Ascending aorta (tissue), 2 donors: ENCODE data around the gene LRRC61. TPM values are rescaled to one million over a fixed set of nuclear protein-coding genes. Genes with fewer than 3 reads are reported as not detected.

Experiments
- DNase-seq, 2 donors: peaks; one replicate each; pipeline ENCODE4 v3.0.0-alpha.2; 2019; ENCODE audit warnings: low spot score in 2 of 2
- H3K27ac ChIP-seq, 2 donors: fragments of 200-600 bp; sonication (generic); one replicate each; pipeline ENCODE4 v1.5.1; 2016 to 2017; ENCODE audit warnings: mild to moderate bottlenecking in 1 of 2
- H3K27me3 ChIP-seq: fragments of 200-600 bp; sonication (generic); one replicate; pipeline ENCODE4 v1.5.1; 2017
- H3K36me3 ChIP-seq, 2 donors: fragments of 200-600 bp; sonication (generic); one replicate each; pipeline ENCODE4 v1.5.1; 2016
- H3K4me1 ChIP-seq, 2 donors: fragments of 200-600 bp; sonication (generic); one replicate each; pipeline ENCODE4 v1.5.1; 2016 to 2017; ENCODE audit warnings: mild to moderate bottlenecking in 1 of 2
- H3K4me3 ChIP-seq, 2 donors: fragments of 200-600 bp; sonication (generic); one replicate each; pipeline ENCODE4 v1.5.1; 2016 to 2017; ENCODE audit warnings: mild to moderate bottlenecking in 1 of 2
- H3K9me3 ChIP-seq, 2 donors: fragments of 200-600 bp; sonication (generic); one replicate each; pipeline ENCODE4 v1.5.1; 2016
- intact Hi-C: fragments of 100-400 bp; cut with DNase I; formaldehyde crosslinking; loops from one replicate; pipeline ENCODE4 v1.15.1; 2023
- total RNA-seq: library from RNA; depleted of rRNA; stranded (reverse); fragments of >200 nt; gene quantifications from one replicate; pipeline ENCODE4 v1.1.0, GENCODE V29; 2016
- TF ChIP-seq, protein P1 (sequence below), 3 experiments: fragments of 200-600 bp in 2 of 3; fragments of 450-650 bp in 1 of 3; sonication (generic) in 2 of 3; IDR thresholded peaks; one replicate each; pipeline ENCODE4 v1.5.1; 2016 to 2019; ENCODE audit warnings: antibody characterized with exemption in 3 of 3, mild to moderate bottlenecking in 1 of 3, moderate library complexity in 1 of 3

LRRC61 gene
- total RNA-seq, 1 donor from 2014 or later: 14.7 TPM

DNA sequence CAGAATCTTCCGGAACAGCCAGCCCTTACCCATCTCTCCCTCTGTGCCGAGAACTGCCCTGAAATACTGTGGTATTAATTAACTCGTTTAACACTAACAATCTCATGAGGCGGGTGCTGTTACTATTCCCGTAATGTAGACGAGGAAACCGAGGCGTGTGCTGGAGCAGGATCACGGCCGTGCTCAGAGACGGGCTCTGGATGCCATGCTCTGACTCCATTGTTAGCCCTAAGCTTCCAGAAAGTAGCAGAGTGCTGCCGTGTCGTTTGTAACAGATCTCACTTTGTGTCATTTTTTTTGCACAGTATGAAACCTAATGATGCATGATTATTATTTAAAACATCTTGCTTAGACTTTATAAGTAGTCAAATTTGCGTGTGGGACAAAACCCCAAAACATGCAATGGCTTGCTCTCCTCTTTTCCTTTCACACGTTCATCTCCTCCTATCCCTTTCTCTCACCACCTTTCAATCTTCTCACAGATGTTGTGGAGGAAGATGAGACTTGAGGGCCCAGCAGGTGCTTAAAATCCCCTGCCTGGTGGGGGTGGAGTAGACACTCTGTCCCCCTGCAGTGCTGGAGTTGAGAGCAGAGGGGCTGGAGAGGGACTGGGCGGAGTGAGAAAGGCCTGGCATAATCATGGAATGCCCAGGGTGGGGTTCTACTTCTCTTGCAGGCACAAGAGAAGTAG is 672 bp downstream of the LRRC61 start:
- Histone ChIP-seq H3K4me1 (peaks cover 0 to 9% of the 10 kb centered on the region in 2 donors), H3K9me3 (no peaks in the 10 kb centered on the region), H3K4me3 (peak overlapping the region; percentile 65 to 77), H3K36me3 (no peaks in the 10 kb centered on the region), H3K27me3 (no peaks in the 10 kb centered on the region), H3K27ac (peak overlapping the region; percentile 22 to 65)
- intact Hi-C loops: no loop called here
- DNase-seq: no peak
- TF ChIP-seq, protein P1, sequence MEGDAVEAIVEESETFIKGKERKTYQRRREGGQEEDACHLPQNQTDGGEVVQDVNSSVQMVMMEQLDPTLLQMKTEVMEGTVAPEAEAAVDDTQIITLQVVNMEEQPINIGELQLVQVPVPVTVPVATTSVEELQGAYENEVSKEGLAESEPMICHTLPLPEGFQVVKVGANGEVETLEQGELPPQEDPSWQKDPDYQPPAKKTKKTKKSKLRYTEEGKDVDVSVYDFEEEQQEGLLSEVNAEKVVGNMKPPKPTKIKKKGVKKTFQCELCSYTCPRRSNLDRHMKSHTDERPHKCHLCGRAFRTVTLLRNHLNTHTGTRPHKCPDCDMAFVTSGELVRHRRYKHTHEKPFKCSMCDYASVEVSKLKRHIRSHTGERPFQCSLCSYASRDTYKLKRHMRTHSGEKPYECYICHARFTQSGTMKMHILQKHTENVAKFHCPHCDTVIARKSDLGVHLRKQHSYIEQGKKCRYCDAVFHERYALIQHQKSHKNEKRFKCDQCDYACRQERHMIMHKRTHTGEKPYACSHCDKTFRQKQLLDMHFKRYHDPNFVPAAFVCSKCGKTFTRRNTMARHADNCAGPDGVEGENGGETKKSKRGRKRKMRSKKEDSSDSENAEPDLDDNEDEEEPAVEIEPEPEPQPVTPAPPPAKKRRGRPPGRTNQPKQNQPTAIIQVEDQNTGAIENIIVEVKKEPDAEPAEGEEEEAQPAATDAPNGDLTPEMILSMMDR (IDR thresholded peaks at IDR 0.05): no peak

DNA sequence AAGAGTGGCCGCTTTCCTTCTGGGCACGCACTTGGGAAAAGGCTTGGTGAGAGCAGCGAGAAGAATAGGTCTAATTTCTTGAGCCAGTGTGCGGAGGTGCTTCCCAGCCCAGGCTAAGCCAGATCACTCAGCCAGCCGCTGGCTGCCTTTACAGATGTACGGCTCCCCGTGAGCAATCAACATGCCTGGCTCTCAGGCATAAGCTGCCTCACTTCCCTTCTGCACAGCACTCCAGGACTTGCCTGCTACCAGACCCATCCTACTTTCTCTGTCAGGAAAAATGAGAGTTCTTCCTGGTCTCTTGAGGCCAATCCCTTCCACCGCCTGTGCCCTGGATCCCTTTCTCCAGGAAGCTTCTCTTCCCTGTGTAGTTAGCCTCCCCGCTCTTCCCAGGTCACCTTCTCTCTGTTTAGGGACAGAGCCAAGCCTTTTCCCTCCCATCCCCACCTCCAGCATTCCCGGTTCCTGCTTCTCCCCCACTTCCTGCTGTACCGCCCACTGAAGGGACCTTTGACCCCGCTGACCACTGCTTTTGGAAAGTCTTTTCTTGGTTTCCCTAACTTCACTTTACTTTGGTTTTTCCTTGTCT is 1.3 kb downstream of the LRRC61 start:
- intact Hi-C loops: no loop called here
- Histone ChIP-seq H3K4me1 (peaks cover 0 to 9% of the 10 kb centered on the region in 2 donors), H3K4me3 (peak overlapping the region in 1 of 2 donors; percentile 65), H3K9me3 (no peaks in the 10 kb centered on the region), H3K27ac (no peak overlapping the region), H3K36me3 (no peaks in the 10 kb centered on the region), H3K27me3 (no peaks in the 10 kb centered on the region)
- TF ChIP-seq, protein P1 (IDR thresholded peaks at IDR 0.05): no peak
- no peak for DNase-seq

DNA sequence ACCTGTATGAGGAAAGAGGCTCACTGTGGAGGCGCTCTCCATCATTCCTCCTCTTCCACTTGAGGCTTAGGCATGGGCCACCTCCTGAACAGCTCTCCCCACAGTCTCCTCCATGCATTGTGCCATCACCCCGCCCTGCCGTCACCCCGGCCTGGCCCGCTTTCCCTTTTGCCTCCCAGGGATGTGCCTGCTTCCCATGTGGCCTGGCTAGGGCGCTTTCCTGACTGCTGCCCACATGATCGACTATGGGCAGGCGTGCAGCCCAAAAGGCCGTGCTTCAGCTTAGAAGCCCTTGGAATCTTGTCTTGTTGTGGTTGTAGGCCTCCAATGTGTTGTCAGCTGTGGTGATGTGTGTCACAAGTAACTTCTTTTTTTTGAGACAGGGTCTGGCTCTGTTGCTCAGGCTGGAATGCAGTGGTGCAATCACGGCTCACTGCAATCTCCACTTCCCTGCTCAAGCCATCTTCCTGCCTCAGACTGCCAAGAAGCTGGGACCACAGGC is 2.0 kb downstream of the LRRC61 start:
- H3K27me3 ChIP-seq: no peaks in the 10 kb centered on the region
- H3K4me3 ChIP-seq: no peak overlapping the region
- H3K9me3 ChIP-seq: no peaks in the 10 kb centered on the region
- no peak for DNase-seq
- intact Hi-C loops: no loop called here
- no peaks in the 10 kb centered on the region for H3K36me3 ChIP-seq
- H3K27ac ChIP-seq: no peak overlapping the region
- TF ChIP-seq, protein P1 (IDR thresholded peaks at IDR 0.05): no peak
- peaks cover 0 to 9% of the 10 kb centered on the region in 2 donors for H3K4me1 ChIP-seq

DNA sequence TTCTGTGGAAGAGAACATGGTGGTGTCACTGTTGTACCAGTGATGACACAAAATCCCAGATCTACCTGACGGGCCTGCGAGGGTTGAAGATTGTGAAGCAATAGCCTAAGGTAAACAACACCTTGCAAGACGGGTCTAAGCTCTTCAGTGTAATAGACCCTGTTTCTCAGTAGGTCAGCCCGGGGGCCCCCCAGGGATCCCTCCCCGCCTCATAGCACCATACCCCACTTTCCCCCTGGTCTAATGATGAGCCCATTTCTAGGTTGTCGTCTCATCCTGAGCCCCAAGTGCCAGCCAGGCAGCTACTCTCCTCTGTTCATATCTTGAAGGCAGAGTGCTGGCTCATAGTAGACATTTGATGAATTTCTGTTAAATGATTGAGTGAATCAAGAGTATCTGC is 2.7 kb downstream of the LRRC61 start:
- Histone ChIP-seq H3K27me3 (no peaks in the 10 kb centered on the region), H3K9me3 (no peaks in the 10 kb centered on the region), H3K4me1 (peaks cover 0 to 9% of the 10 kb centered on the region in 2 donors), H3K27ac (no peak overlapping the region), H3K36me3 (no peaks in the 10 kb centered on the region), H3K4me3 (no peak overlapping the region)
- TF ChIP-seq, protein P1 (IDR thresholded peaks at IDR 0.05): no peak
- intact Hi-C loops: no loop called here
- DNase-seq: no peak

DNA sequence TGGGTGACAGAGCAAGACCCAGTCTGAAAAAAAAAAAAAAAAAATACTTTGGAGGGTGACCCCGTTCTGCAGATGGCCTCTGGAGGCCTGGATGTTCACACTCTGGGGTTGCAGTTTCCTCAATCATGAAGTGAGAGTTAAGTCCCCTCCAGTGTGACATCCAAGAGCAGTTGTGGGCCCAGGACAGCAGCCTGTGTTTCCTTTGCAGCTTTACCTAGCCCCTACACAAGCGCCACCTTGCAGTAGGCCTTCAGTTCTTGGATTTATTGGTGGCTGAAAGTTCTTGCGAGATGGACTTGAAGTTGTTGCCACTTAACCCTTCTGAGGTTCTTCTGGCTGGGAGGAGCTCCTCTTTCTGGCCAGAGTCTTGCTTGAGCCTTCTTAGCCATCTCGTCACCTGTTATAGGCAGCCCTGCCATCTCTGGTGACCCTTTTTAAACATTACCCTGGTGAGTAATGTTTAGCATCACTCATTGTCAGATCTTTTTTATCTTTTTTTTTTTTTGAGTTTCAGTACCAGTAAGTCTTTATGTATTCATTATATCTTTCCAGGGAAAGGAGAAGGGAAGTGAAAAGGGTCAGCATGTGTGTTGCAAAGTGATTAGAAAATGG is 3.6 kb downstream of the LRRC61 start:
- Histone ChIP-seq H3K36me3 (no peaks in the 10 kb centered on the region), H3K9me3 (no peaks in the 10 kb centered on the region), H3K4me1 (peaks cover 0 to 9% of the 10 kb centered on the region in 2 donors), H3K4me3 (no peak overlapping the region), H3K27me3 (no peaks in the 10 kb centered on the region), H3K27ac (no peak overlapping the region)
- TF ChIP-seq, protein P1 (IDR thresholded peaks at IDR 0.05): no peak
- DNase-seq: no peak
- intact Hi-C loops: no loop called here
